Measurements from ENCODE around the gene PPP1R13L.
A peak's percentile ranks its signal among the peaks of the same experiment; 100 is the strongest.

PPP1R13L gene

GRCh38 chr19:45354241-45354842 is 50.5 kb downstream of the PPP1R13L start:
- H3K27ac ChIP-seq (ENCODE audit: poor library complexity, severe bottlenecking): no peak overlapping the region
- TF ChIP-seq CTCF (IDR thresholded peaks at IDR 0.05; ENCODE audit: poor library complexity, severe bottlenecking): no peak
- ATAC-seq (ENCODE audit: low read depth) (no peak), DNase-seq (ENCODE audit: low spot score) (no peak)
- H3K4me3 ChIP-seq (ENCODE audit: severe bottlenecking): no peak overlapping the region
- no peaks in the 10 kb centered on the region for H3K4me1 ChIP-seq (ENCODE audit: insufficient read depth, poor library complexity, severe bottlenecking)
- H3K36me3 ChIP-seq (ENCODE audit: low read depth): peaks cover 86% of the 10 kb centered on the region
- no peaks in the 10 kb centered on the region for H3K27me3 ChIP-seq (ENCODE audit: insufficient read depth, poor library complexity, severe bottlenecking)
- H3K9me3 ChIP-seq (ENCODE audit: severe bottlenecking): no peaks in the 10 kb centered on the region

GRCh38 chr19:45352914-45353796 is 51.7 kb downstream of the PPP1R13L start:
- H3K27me3 ChIP-seq (ENCODE audit: insufficient read depth, poor library complexity, severe bottlenecking): no peaks in the 10 kb centered on the region
- DNase-seq (ENCODE audit: low spot score) (peak; percentile 64), ATAC-seq (ENCODE audit: low read depth) (peak; percentile 13; the same call in 1 of the 3 replicates)
- no peaks in the 10 kb centered on the region for H3K9me3 ChIP-seq (ENCODE audit: severe bottlenecking)
- H3K36me3 ChIP-seq (ENCODE audit: low read depth): peaks cover 80% of the 10 kb centered on the region
- no peaks in the 10 kb centered on the region for H3K4me1 ChIP-seq (ENCODE audit: insufficient read depth, poor library complexity, severe bottlenecking)
- TF ChIP-seq CTCF (IDR thresholded peaks at IDR 0.05; ENCODE audit: poor library complexity, severe bottlenecking): no peak
- H3K27ac ChIP-seq (ENCODE audit: poor library complexity, severe bottlenecking): no peak overlapping the region
- no peak overlapping the region for H3K4me3 ChIP-seq (ENCODE audit: severe bottlenecking)

GRCh38 chr19:45352471-45352870 is 52.4 kb downstream of the PPP1R13L start:
- no peak for DNase-seq (ENCODE audit: low spot score)
- H3K36me3 ChIP-seq (ENCODE audit: low read depth): peaks cover 73% of the 10 kb centered on the region

GRCh38 chr19:45352062-45352461 is 52.8 kb downstream of the PPP1R13L start:
- H3K36me3 ChIP-seq (ENCODE audit: low read depth): peaks cover 69% of the 10 kb centered on the region
- H3K27ac ChIP-seq (ENCODE audit: poor library complexity, severe bottlenecking): no peak overlapping the region
- no peak for TF ChIP-seq CTCF (IDR thresholded peaks at IDR 0.05; ENCODE audit: poor library complexity, severe bottlenecking)
- no peak overlapping the region for H3K4me3 ChIP-seq (ENCODE audit: severe bottlenecking)
- H3K4me1 ChIP-seq (ENCODE audit: insufficient read depth, poor library complexity, severe bottlenecking): no peaks in the 10 kb centered on the region
- no peaks in the 10 kb centered on the region for H3K27me3 ChIP-seq (ENCODE audit: insufficient read depth, poor library complexity, severe bottlenecking)
- ATAC-seq (ENCODE audit: low read depth) (no peak), DNase-seq (ENCODE audit: low spot score) (no peak)
- no peaks in the 10 kb centered on the region for H3K9me3 ChIP-seq (ENCODE audit: severe bottlenecking)

More at GRCh38 chr19:45352471-45352870, 52.4 kb downstream of the PPP1R13L start:
- no peak for ATAC-seq (ENCODE audit: low read depth)
- H3K4me1 ChIP-seq (ENCODE audit: insufficient read depth, poor library complexity, severe bottlenecking): no peaks in the 10 kb centered on the region
- TF ChIP-seq CTCF (IDR thresholded peaks at IDR 0.05; ENCODE audit: poor library complexity, severe bottlenecking): no peak
- H3K27ac ChIP-seq (ENCODE audit: poor library complexity, severe bottlenecking): no peak overlapping the region
- no peak overlapping the region for H3K4me3 ChIP-seq (ENCODE audit: severe bottlenecking)
- H3K9me3 ChIP-seq (ENCODE audit: severe bottlenecking): no peaks in the 10 kb centered on the region
- no peaks in the 10 kb centered on the region for H3K27me3 ChIP-seq (ENCODE audit: insufficient read depth, poor library complexity, severe bottlenecking)
